ENCODE data around the gene EPAS1.

EPAS1 gene

GRCh38 chr2:46319711-46320110 is 22.5 kb downstream of the EPAS1 start:
- TF ChIP-seq, protein P1, sequence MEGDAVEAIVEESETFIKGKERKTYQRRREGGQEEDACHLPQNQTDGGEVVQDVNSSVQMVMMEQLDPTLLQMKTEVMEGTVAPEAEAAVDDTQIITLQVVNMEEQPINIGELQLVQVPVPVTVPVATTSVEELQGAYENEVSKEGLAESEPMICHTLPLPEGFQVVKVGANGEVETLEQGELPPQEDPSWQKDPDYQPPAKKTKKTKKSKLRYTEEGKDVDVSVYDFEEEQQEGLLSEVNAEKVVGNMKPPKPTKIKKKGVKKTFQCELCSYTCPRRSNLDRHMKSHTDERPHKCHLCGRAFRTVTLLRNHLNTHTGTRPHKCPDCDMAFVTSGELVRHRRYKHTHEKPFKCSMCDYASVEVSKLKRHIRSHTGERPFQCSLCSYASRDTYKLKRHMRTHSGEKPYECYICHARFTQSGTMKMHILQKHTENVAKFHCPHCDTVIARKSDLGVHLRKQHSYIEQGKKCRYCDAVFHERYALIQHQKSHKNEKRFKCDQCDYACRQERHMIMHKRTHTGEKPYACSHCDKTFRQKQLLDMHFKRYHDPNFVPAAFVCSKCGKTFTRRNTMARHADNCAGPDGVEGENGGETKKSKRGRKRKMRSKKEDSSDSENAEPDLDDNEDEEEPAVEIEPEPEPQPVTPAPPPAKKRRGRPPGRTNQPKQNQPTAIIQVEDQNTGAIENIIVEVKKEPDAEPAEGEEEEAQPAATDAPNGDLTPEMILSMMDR (IDR thresholded peaks at IDR 0.05; ENCODE audit: borderline replicate concordance, control extremely low read depth, extremely low read depth, insufficient read depth, missing control alignments), result no peak
- DNase-seq (ENCODE audit: low spot score), result no peak
- in situ Hi-C loops (cut with MboI; ENCODE audit: low sequenced_read_pairs, unreplicated experiment), result no loop called here

- in situ Hi-C loops (cut with MboI; ENCODE audit: low sequenced_read_pairs, unreplicated experiment), result no loop called here
- TF ChIP-seq, protein P1 (IDR thresholded peaks at IDR 0.05; ENCODE audit: borderline replicate concordance, control extremely low read depth, extremely low read depth, insufficient read depth, missing control alignments), result no peak
- no peak for DNase-seq (ENCODE audit: low spot score)
These were observed 22.9 kb downstream of the EPAS1 start for GRCh38 chr2:46320141-46320567.

DNA sequence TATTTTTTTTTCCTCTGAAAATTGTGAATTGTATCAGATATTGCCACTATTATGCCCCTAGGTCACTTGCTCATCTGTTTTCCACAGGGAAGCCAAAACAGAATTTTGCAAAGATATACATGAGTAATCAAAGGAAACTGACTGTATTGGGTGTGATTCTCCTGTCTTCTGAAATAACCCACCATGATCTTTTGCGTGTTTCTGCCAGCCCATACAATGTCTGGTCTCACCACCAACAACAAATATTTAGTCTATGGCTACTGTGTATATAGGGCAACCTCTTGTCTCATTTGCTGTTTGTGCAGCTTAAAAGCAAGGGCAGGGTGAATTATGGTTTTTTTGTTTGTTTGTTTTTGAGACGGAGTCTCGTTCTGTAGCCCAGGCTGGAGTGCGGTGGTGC is 26.5 kb downstream of the EPAS1 start:
- TF ChIP-seq, protein P1 (IDR thresholded peaks at IDR 0.05; ENCODE audit: borderline replicate concordance, control extremely low read depth, extremely low read depth, insufficient read depth, missing control alignments), result no peak
- in situ Hi-C loops (cut with MboI; ENCODE audit: low sequenced_read_pairs, unreplicated experiment), result no loop called here
- no peak for DNase-seq (ENCODE audit: low spot score)

- TF ChIP-seq, protein P1 (IDR thresholded peaks at IDR 0.05; ENCODE audit: borderline replicate concordance, control extremely low read depth, extremely low read depth, insufficient read depth, missing control alignments), result no peak
- no peak for DNase-seq (ENCODE audit: low spot score)
- in situ Hi-C loops (cut with MboI; ENCODE audit: low sequenced_read_pairs, unreplicated experiment), result no loop called here
These were observed 28.1 kb downstream of the EPAS1 start for GRCh38 chr2:46325182-46325928.

GRCh38 chr2:46326231-46326980 is 29.2 kb downstream of the EPAS1 start:
- TF ChIP-seq, protein P1 (IDR thresholded peaks at IDR 0.05; ENCODE audit: borderline replicate concordance, control extremely low read depth, extremely low read depth, insufficient read depth, missing control alignments), result no peak
- in situ Hi-C loops (cut with MboI; ENCODE audit: low sequenced_read_pairs, unreplicated experiment), result no loop called here

GRCh38 chr2:46327627-46328026 is 30.4 kb downstream of the EPAS1 start:
- DNase-seq (ENCODE audit: low spot score), result no peak
- TF ChIP-seq, protein P1 (IDR thresholded peaks at IDR 0.05; ENCODE audit: borderline replicate concordance, control extremely low read depth, extremely low read depth, insufficient read depth, missing control alignments), result no peak
- in situ Hi-C loops (cut with MboI; ENCODE audit: low sequenced_read_pairs, unreplicated experiment), result no loop called here

More at GRCh38 chr2:46326231-46326980, 29.2 kb downstream of the EPAS1 start:
- no peak for DNase-seq (ENCODE audit: low spot score)

All from GM13976 (cell line).